Body of pancreas (tissue), 4 donors: Measurements from ENCODE around the gene GCM1. TPM values are rescaled to one million over a fixed set of nuclear protein-coding genes. Genes with fewer than 3 reads are reported as not detected.

Experiments used
- ATAC-seq: fragments of 150-250 bp; one replicate; pipeline ENCODE4 v1.9.1; 2016
- DNase-seq, 4 donors: peaks; one replicate each; pipeline ENCODE4 v3.0.0-alpha.2; 2019
- H3K27ac ChIP-seq, 4 donors: fragments of 200-600 bp; sonication (generic); 1 replicate in 3 of 4; 2 replicates in 1 of 4; pipeline versions ENCODE4 v1.5.1 to v1.6.1; 2016 to 2019; ENCODE audit warnings: mild to moderate bottlenecking in 1 of 4, mixed read lengths in 1 of 4, moderate library complexity in 1 of 4
- H3K27me3 ChIP-seq, 2 donors: fragments of 200-600 bp; sonication (generic); one replicate each; pipeline ENCODE4 v1.6.0; 2016; ENCODE audit warnings: mild to moderate bottlenecking in 1 of 2
- H3K36me3 ChIP-seq, 2 donors: fragments of 200-600 bp; sonication (generic); replicated peaks in 1 of 2; 2 replicates each; pipeline ENCODE4 v1.5.1; 2016; ENCODE audit warnings: low read depth in 2 of 2; ENCODE audit not compliant: insufficient read depth in 1 of 2
- H3K4me1 ChIP-seq: fragments of 200-600 bp; sonication (generic); one replicate; pipeline ENCODE4 v1.6.0; 2016
- H3K4me3 ChIP-seq, 2 donors: fragments of 200-600 bp; sonication (generic); 1 replicate in 1 of 2; 2 replicates in 1 of 2; pipeline ENCODE4 v1.5.1; 2016 to 2019
- H3K9me3 ChIP-seq, 3 donors: fragments of 200-600 bp; sonication (generic); 1 replicate in 2 of 3; 2 replicates in 1 of 3; pipeline ENCODE4 v1.5.1; 2016
- CTCF ChIP-seq, 7 experiments: fragments of 450-650 bp in 4 of 7; fragments of 200-600 bp in 3 of 7; sonication (generic) in 3 of 7; IDR thresholded peaks; one replicate each; pipeline ENCODE4 v1.5.1; 2016 to 2019; ENCODE audit warnings: antibody characterized with exemption in 7 of 7
- POLR2A ChIP-seq, 3 donors: fragments of 450-650 bp; IDR thresholded peaks; one replicate each; pipeline ENCODE4 v1.6.1; 2016; ENCODE audit warnings: antibody characterized with exemption in 3 of 3, mild to moderate bottlenecking in 2 of 3
- WGBS, 2 donors: methylation state at CpG; one replicate each; pipeline ENCODE4 v1.1.5; 2017; 5-methylcytosine and 5-hydroxymethylcytosine counted together
- intact Hi-C: fragments of 100-400 bp; cut with DNase I; formaldehyde crosslinking; loops from one replicate; pipeline ENCODE4 v1.15.1; 2023
- total RNA-seq, 2 donors: library from RNA; depleted of rRNA; stranded (reverse); fragments of >200 nt; gene quantifications; one replicate each; pipeline ENCODE4 v1.1.0, GENCODE V29; 2016

The GCM1 gene
- total RNA-seq, 2 donors from 2014 or later: 0.26 TPM; not detected in 1

DNA sequence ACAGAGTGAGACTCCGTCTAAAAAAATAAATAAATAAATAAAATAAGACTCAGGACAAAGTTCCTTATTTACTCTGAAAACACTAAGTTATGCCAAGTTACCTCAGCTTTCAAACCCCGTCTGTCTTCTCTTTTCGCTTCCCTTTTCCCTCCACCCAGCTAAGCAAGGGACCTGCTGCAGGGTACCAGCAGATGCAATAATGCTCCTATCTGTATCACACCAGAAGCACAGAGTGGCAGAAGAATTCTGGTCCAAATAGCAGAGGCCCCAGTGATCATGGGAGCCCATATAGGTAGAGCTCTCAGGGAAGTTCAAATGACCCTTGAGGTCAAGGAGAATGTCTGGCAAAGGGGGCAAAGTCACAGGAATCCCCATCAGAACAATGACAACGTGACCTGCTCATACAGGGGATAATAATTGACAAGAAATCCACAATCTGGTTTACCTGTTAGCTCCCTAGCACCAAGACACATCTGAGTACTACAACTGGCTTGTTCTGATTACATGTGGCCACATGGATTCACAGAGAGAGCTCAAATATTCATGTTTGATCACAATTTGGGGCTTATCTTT is 8.7 kb downstream of the GCM1 start:
- ATAC-seq (no peak), DNase-seq (no peak)
- no peak for TF ChIP-seq POLR2A (IDR thresholded peaks at IDR 0.05)
- no peak for TF ChIP-seq CTCF (IDR thresholded peaks at IDR 0.05)
- Histone ChIP-seq H3K9me3 (no peaks in the 10 kb centered on the region), H3K36me3 (no peaks in the 10 kb centered on the region), H3K27me3 (no peaks in the 10 kb centered on the region), H3K4me3 (no peak overlapping the region), H3K27ac (no peak overlapping the region), H3K4me1 (no peaks in the 10 kb centered on the region)
- intact Hi-C loops: no loop called here
- 52 to 59% methylated on average over 4 of the region's 4 CpGs for WGBS, 2 donors

- Histone ChIP-seq H3K27me3 (no peaks in the 10 kb centered on the region), H3K27ac (no peak overlapping the region), H3K9me3 (no peaks in the 10 kb centered on the region), H3K4me1 (no peaks in the 10 kb centered on the region), H3K4me3 (no peak overlapping the region), H3K36me3 (no peaks in the 10 kb centered on the region)
- TF ChIP-seq CTCF (IDR thresholded peaks at IDR 0.05) (no peak), POLR2A (IDR thresholded peaks at IDR 0.05) (no peak)
- DNase-seq (no peak), ATAC-seq (no peak)
- 75 to 89% methylated on average over 3 of the region's 3 CpGs for WGBS, 2 donors
- intact Hi-C loops: no loop called here
Measured at GRCh38 chr6:53136000-53136609, 12.5 kb downstream of the GCM1 start.

DNA sequence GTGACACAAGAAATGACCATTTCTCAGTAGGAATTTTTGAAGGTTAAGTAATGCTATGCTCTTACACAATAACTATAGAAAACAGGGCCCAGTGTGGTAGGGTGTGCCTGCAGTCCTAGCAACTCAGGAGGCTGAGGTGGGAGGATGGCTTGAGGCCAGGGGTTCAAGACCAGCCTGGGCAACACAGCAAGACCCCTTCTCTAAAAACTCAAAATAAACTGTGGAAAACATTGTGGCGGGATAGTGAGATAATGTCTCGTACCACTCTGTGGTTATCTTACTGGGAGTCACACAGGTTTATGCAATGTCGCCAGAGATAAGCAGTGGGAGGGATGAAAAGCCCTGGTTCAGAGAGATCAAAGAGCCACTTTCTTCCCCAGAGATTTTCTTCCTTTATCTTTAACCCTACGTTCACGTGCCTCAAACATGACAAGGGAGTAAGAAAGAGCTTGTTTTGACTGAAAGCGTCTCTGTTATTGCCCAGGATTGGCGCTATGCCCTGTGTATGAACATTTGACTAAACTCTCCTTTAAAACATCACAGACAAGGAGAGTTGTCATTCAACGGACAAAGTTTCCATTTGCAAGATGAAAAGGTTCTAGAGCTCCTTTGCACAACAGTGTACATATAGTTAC is 13.9 kb downstream of the GCM1 start:
- no peaks in the 10 kb centered on the region for H3K9me3 ChIP-seq
- DNase-seq (no peak), ATAC-seq (no peak)
- no peaks in the 10 kb centered on the region for H3K27me3 ChIP-seq
- no peaks in the 10 kb centered on the region for H3K36me3 ChIP-seq
- no peak overlapping the region for H3K4me3 ChIP-seq
- intact Hi-C loops: no loop called here
- 27 to 31% methylated on average over 8 of the region's 8 CpGs for WGBS, 2 donors
- no peaks in the 10 kb centered on the region for H3K4me1 ChIP-seq
- TF ChIP-seq CTCF (IDR thresholded peaks at IDR 0.05) (no peak), POLR2A (IDR thresholded peaks at IDR 0.05) (no peak)
- H3K27ac ChIP-seq: no peak overlapping the region

DNA sequence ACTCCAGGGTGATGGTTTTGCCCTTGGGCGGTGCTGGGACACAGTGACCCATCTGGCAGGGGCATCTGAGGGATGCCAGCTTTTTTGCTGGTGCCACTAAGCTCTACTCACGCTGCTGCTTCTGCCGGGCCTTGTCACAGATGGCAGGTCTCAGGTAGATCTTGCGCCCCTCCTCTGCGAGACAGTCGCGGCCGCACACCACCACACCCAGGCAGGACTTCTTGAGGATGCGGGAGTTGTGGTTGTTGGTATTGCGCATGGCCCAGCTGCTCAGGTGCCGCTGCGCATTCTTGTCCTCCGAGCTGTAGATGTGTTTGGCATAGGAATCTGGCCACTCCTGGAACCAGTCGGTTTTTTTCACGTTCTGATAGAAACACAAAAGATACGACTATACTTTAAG is 14.7 kb downstream of the GCM1 start:
- Histone ChIP-seq H3K27me3 (no peaks in the 10 kb centered on the region), H3K27ac (no peak overlapping the region)
- TF ChIP-seq CTCF (IDR thresholded peaks at IDR 0.05) (no peak), POLR2A (IDR thresholded peaks at IDR 0.05) (no peak)

More for the DNA sequence above, 14.7 kb downstream of the GCM1 start:
- H3K36me3 ChIP-seq: no peaks in the 10 kb centered on the region
- no peaks in the 10 kb centered on the region for H3K9me3 ChIP-seq
- 84 to 91% methylated on average over 8 to 16 of the region's 16 CpGs for WGBS, 2 donors
- no peak overlapping the region for H3K4me3 ChIP-seq
- H3K4me1 ChIP-seq: no peaks in the 10 kb centered on the region
- ATAC-seq (no peak), DNase-seq (no peak)
- intact Hi-C loops: no loop called here
